ENCODE measurements around the gene PRKACG.

The PRKACG gene

GRCh38 chr9:68980341-68980914 lies 33.5 kb downstream of the PRKACG start:
- no peak for DNase-seq

DNA sequence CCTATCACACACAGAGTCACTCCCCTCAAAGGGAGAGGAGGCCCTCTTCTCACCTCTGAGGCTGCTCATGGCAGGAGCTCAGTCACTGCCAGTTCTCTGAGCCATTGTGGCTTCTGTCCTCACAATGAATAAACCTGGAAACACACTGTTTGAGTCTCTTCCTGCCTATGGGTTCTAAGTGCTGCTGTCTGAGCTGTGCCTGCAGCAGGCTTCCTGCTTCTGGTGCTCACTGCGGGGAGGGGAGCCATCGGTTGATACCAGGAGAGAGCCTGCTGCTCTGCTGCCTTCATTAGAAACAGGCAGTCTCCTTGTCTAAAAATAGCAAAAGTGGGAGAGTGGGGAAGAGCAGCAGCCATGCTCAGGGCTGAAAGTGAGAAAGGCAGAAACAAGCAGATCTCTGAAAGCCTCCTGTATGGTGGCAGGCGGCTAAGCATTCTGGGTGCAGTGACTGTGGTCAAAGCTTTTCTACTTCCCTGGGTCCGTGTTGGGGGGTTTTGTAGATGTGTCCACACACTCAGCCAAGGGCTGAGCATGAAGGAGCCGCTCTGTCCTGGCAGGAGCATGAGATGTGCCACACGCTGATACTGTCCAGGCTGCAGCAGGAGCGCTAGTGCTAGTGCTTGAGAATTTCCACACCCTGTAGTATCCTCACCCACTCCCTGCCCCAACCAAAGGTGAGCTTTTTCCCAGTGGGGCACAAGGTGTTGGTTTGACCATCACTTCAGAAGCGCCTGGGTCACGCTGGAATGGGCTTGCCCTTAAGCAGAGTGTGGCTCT lies 34.2 kb downstream of the PRKACG start:
- no peak for DNase-seq

GRCh38 chr9:68978501-68978900 lies 35.4 kb downstream of the PRKACG start:
- no peak for DNase-seq

GRCh38 chr9:68978066-68978465 lies 35.8 kb downstream of the PRKACG start:
- no peak for DNase-seq

GRCh38 chr9:68975365-68976043 lies 38.4 kb downstream of the PRKACG start:
- DNase-seq = no peak

DNA sequence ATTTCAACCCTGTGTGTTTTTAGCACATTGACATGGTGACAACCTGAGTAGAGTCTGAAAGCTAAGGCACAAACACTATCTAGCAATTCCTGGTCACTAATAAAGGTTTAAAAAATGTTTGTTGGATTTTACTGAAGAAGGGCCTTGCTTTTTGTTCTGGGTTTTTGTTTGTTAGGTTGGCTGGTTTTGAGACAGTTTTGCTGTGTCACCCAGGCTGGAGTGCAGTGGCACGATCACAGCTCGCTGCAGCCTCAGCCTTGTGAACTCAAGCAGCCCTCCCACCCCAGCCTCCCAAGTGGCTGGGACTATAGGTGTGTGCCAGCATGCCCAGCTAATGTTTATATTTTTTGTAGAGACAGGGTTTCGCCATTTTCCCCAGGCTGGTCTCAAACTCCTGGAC lies 39.0 kb downstream of the PRKACG start:
- no peak for DNase-seq

GRCh38 chr9:68974431-68974830 lies 39.5 kb downstream of the PRKACG start:
- no peak for DNase-seq

DNA sequence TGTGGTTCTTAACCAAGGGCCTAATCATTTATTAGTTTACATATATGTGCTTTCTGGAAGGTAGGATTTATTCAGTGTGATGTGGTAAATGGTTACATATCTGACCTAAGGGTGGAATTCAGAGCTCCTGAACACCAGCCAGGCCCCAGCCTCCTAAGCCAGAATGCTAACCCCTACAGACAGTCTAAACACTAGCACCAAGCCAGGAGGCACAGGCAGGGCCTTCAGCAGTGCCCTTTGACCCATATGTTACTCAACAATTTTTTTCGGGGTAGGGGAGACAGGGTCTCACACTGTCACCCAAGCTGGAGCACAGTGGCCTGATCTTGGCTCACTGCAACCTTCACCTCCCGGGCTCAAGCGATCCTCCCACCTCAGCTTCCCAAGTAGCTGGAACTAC lies 40.3 kb downstream of the PRKACG start:
- no peak for DNase-seq

GRCh38 chr9:68970151-68970550 lies 43.8 kb downstream of the PRKACG start:
- no peak for DNase-seq

- no peak for DNase-seq
Observed at GRCh38 chr9:68969538-68969937, 44.4 kb downstream of the PRKACG start.

DNA sequence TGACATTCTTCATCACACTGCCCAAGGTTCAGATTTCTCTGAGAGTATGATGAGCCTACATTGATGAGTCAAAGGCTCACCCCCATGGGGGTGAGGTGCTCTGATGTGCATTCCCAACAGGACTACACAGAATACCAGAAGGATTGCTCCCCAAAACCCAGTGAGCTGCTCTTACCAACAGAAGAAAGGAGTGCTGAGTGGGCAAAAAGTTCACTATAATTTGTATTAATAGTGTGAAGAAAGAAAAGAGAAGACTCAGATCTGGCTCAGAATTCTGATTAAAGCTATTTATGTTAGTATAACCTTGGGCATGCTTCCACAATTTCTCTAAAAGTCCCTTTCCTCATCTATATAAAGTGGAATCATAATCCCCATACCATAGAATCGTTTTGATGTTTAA lies 46.1 kb downstream of the PRKACG start:
- no peak for DNase-seq

DNA sequence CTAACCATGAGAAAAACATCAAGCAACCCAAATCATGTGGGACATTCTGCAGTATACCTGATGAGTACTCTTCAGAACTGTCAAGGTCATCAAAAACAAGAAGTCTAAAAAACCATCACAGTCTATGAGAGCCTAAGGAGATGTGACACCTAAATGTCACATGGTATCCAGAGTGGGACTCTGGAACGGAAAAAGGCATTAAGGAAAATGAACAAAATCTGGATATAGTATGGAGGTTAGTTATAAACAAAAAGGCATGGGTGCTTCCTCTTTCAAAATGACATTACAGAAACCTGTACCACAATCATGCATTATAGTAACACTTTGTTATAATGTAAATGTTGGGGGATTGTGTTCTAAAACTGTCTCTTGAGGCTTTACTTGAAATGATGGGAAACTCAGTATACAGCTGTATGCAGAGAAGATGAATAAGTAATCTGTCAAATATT lies 47.4 kb downstream of the PRKACG start:
- no peak for DNase-seq

DNA sequence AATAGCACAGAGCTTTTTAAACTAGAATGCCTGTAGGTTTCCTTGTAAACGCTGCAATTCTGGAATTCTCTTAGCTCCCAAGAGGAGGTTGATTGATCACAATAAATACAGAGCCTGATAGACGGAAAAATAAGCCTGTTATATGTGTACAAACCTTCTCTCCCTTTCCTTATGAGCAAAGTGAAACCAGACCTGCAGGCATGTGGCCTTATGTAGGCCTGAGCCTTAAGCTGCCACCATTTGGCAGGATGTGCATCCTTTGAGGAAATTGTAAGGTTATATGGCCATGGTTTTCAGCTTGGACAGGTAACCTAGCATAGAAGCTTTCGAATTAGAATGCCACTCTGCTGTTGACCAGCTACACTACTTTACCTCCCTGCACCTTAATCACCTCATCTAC lies 49.1 kb downstream of the PRKACG start:
- DNase-seq = no peak

DNA sequence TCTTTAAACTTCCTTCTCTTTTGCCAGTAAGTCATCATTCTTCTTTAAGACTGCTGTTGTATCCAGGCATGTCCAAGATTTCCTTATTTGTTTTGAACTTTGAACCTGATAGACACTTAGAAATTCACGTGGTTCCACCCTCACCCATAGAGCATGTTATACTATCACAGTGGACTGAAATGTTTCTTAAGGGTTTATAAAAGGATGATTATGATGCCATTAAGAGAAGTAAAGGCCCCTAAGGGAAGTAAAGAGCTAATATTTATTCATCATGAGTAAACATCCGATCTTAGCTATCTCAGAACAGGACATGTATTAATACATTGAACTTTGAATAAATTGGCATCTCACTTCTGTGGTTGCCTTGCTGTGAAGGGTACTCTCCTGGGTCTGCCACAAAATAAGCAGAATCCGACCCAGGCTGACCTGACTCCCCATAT lies 49.8 kb downstream of the PRKACG start:
- DNase-seq = no peak

DNA sequence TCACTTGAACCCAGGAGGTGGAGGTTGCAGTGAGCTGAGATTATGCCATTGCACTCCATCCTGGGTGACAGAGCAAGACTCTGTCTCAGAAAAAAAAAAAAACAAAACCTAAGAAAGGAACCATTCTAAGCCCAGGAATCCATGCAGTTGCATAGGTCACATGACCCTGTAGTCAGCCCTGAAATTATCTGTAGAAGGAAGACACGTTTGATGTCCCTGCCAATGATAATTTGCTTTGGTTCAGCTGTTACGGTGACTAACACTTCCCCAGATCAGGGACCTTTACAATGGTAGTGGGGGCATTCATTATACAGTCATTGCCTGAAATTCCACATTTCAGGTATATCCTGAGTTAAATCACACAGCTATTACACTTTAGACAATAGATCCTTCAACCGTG lies 50.5 kb downstream of the PRKACG start:
- DNase-seq = no peak
